HG03520 (cell line): ENCODE data around the gene TSPAN8.
"Not testable (repeated sequence)": the region's sequence is repeated elsewhere in the genome, so short reads cannot be mapped to it uniquely, and the experiment has no call there.

Source experiments
- ATAC-seq: cut with Tn5 transposase; IDR thresholded peaks from one replicate; pipeline ENCODE4 v1.9.1; 2021; ENCODE audit warnings: mild to moderate bottlenecking, moderate library complexity; ENCODE audit not compliant: unreplicated experiment

TSPAN8 gene

DNA sequence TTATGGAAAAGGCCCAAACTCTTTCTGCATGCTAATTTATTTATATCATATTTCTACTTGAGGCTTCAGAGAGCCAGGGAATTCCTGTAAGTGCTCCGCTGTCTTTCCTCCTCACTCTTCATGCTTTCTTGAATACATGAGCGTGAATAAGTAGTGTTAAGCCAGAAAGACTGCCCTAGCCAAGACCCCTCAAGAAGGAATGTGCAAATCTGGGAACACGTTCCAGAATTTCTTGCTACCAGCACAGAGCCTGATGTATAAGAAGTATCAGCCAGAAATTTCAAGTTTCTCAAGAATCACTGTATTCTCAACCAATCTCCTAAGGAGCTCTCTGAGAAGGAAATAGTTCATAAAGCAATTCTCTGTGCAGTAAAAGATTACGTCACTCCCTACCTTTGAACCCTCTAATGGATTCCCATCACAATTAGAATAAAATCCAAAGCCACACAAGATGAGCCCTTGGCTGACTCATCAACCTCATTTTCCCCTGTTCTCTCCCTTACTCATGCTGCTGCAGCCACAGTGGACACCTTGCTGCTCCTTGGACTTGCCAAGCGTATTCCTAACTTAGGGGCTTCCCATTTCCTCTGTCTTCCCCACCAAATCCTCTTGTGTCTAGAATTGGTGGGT lies 6.9 kb upstream of the TSPAN8 start:
- ATAC-seq, result no peak

DNA sequence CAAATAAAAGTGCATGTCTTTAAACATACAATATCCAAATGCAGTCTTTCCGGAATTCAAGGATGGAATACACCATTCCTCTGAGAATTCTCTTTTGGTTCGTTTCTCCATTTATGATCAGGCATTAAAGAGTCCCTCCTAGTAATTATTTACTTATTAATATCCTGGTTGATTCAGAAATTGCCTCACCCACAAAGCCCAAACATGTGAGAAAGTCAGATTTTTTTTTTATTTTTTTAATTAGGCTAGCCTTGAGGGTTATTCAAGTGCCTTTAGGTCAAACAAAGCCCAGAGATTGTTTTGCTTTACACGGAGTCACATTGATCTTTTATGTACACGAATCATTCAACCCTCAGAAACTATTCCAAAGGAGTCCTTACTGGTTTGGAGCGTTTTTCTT lies 6.4 kb upstream of the TSPAN8 start:
- no peak for ATAC-seq

DNA sequence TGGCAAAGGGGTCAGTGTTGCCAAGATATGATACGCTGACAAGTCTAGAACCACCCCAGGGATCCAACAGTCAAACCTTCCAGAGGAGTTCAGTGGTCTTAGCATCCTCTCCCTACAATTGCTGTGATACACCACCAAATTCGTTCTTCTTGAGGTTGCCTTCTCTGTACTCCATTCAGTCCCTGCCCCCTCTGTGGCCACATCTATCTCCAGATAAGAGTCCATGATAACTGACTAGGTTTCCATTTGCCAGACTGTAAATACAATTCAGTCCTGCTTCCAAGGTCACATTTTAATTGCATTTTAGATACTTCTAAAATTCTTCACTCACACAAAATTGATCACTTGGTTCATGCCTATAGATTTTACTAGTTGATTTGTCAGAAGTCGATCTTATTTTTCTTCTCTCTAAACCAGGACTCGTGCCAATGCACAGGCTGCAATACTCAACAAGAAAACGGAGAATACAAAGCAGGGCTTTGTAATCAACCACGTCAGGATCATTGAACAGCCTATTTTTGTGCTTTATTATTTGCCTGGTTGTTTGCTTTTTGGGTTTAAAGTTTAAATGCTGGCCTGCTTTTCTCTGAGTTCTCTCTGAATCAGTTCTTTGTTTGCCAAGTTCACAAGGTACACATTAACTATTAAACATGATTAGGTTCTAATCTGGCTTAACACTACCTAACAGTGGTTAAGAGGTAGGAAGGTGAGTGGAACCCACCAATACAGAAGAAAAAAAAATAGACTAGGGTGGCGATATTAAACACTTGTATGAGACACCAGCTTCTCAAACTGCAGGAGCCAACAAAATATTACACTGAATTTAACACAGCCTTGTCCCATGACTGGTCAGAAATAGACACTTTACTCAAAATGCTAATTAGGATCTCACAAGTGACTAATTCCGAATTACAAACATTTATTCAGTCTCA lies 5.3 kb upstream of the TSPAN8 start:
- ATAC-seq, result no peak

DNA sequence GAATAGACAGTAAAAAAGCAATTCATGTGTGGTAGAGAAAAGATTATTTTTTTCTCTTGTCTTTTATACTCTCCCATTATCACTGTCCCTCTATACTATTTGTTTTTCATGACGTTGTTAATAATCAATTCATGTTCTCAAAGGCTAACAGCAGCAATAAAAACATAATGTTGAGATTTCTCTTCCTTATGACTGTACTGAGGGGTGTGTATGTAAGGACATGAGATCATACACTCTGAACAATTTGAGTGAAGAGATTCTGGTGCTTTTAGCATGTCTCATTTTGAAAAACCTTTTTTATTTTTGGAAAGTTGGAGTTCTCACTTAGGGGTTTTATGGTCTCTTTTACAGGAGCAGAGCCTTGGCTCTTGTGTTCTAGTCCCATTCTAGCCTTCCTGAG lies 3.8 kb upstream of the TSPAN8 start:
- ATAC-seq, result no peak

DNA sequence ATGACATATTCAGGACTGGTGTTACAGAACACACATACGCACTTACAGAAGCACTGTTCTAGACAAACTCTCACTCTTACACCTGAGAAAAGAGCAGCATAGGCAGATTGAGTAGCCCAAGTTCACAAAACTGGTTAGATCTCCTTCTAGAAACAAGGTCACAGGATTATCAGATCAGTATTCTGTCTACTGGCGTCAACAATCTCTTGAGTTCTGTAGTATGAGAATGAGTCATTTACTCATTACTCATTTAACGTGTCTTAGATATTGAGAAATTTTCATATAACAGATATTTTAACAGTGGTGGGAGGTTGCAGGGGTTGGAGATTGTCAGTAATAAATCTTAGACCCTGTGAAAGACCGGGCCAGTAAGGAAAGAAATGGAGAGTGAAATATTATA lies 2.8 kb upstream of the TSPAN8 start:
- ATAC-seq, result no peak

DNA sequence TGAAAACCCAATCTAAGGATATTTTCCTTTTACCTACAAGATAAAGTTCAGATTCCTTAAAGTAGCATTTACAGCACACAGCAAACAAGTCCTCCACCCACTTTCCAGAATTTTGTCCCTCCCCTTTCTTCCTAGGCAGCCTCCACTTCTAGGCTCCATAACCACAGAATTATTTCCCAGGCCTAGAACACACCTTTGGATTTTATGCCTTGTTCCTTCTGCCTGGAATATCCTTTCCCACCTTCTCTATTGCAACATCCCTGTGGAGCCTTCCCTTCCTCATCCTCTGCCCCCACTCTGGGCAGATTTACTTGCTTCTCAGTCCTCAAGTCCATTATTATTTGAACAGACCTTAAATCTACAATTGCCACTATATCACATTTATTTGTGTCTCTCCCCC lies 2.1 kb upstream of the TSPAN8 start:
- ATAC-seq, result no peak

DNA sequence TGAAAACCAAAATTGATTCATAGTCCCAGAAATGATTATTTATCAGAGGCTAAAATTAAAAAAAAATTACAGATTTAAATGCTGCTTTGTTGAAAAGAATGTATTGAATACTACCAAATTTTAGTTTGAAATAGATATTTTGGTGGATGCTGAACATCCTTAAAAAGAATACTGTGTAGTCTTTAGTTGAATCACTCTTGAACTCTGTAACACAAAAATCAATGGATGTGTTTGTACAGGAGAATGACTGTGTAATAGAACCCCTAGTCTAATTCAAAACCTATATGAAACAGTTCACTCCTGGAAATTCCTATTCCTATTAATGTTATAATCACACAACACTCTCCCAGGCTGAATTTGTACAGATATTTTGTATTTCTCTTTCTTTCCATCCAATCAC lies 1.5 kb upstream of the TSPAN8 start:
- no peak for ATAC-seq

DNA sequence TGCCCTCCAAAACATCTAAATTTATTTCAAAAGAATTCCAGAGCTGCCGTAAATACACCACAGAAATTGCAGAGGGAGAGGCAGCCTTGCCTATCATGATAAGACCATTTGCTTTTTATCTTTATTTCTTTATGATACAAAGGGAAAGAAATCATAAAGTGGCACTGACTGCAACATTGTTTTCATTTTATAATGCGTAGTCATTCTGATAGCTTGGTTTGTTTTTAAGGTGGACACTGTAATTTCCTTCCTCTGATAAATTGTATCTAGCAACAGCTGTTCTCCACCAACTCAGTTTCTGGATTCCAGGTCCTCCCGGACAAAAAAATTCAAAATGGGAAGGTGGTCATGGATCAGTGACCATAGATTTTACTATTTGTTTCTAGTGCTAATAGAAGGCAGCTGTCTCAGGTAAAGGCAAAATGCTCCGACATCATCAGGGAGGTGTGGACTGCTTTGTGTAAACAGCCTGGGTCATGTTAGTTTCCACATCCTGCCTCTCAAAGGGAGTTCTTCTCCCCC lies 623 bp upstream of the TSPAN8 start:
- ATAC-seq, result no peak

DNA sequence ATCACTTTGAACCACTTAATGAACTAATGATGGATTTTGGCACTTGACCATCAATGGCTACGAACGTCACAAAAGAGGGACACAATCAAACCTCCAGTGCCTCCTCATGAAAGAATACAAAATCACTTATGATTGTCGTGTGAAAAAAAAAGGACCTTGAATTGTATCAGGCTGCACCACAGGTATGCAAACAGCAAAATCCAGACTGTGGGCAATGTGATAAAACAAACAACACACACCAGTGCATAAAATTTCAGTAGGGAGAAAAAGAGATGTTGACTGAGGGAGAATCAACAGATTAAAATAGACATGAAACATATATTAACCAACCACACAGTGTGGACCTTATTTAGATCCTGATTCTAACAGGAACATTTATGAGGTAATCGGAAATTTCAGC lies 2.6 kb downstream of the TSPAN8 start:
- no peak for ATAC-seq

DNA sequence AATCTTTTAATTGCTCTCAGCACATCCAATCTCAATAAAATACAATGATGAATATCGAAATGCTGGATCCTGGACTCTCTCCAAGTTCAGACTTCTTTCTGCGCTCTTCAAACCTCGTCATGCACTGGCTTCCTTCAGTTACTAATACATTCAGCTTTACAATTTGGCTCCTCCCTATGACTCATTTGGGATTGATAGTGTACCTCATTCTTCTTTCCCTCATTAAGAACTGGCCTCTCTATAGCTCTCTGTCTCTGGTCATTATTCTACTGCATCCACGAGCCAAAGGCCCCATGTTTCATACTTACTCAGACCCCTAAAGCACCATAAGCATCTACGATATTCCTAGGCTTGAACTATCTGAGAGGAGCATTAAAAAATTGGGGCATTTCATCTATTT lies 4.9 kb downstream of the TSPAN8 start:
- no peak for ATAC-seq

DNA sequence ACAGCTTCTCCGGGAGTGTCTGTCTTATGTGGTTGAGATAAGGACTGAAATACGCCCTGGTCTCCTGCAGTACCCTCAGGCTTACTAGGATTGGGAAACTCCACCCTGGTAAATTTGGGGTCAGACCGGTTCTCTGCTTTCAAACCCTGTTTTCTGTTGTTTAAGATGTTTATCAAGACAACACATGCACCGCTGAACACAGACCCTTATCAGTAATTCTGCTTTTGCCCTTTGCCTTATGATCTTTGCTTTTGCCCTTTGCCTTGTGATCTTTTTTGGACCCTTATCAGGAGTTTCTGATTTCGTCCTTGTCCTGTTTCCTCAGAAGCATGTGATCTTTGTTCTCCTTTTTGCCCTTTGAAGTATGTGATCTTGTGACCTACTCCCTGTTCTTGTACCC lies 7.8 kb downstream of the TSPAN8 start:
- not testable (repeated sequence) for ATAC-seq

DNA sequence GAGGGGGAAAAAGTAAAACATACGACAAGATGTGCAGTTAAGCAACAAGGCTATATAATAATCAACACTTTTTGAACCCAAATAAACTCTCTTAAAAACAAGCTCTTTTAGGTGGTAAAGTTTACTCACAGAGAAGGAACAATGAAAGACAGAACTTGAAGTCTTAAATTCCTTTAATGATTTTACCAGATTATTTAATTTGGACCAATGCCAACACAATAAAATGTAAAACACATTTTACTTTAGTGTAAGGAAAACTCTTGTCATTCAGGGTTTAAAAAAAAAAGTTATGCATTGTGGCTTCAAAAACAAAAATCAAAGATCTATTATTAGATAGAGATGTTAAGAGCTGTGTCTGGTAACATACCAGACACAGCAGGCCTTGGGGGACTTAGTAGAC lies 13.1 kb downstream of the TSPAN8 start:
- ATAC-seq, result no peak

DNA sequence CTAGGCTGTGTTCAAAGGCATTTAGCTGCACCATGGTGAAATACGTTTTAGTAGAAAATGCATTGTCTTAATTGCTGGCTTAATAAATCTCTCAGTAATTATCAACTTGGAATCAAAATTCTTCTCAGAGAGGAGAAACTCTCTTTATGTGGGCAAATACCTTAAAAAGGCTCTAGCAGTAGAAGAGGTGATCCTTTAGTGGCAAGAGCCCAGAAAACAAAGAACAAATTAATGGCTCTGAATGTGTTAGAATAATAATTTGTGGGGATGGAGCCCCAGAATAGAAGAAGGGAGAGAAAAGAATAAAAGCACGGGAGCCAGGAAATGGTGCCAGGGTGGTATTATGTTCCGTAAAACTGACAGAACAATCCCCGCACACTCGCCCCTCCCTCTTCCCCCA lies 14.8 kb downstream of the TSPAN8 start:
- no peak for ATAC-seq

DNA sequence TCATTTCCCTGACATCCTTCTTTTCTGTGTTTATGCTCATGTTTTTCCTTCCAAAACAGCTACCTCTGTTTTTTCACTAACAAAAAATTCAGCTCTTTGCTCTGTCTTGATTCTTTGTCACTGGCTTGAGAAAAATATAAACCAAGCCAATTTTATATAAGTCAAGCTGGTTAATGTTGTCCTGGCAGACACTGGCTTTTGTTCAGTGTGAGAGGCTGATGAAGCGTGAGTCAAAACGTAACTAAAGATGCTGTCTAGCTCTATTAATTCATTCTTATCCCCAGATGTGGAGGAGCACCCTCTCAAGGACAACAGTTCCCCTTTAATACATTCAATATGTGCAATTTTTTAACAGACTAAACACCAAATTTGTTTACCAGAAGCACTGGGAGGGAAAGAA lies 15.8 kb downstream of the TSPAN8 start:
- ATAC-seq, result no peak

DNA sequence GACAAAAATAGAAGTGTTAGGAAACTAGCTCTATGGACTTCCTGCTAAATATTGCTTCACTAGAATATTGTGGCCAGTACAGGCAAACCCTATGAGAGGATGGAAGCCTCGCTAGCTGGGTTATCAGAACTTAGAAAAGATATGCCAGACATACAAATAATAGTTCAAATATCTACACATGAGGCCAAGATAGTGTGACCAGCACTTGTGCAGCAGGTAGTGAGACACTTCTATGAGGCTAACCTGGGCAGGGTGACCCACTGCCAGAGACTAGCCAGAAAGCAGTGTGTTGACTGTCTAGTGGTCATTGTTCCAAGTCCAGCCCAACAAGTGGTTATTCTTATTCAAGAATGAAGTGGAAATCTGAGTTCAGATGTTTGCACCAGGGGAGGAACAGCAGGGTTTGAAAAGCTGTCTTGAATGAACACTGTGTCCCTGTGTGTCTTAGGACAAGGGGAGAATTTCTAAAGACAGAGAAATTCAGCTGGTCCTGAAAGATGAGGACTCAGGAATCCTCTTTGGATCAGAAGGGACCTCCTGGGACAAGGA lies 16.3 kb downstream of the TSPAN8 start:
- ATAC-seq, result no peak

DNA sequence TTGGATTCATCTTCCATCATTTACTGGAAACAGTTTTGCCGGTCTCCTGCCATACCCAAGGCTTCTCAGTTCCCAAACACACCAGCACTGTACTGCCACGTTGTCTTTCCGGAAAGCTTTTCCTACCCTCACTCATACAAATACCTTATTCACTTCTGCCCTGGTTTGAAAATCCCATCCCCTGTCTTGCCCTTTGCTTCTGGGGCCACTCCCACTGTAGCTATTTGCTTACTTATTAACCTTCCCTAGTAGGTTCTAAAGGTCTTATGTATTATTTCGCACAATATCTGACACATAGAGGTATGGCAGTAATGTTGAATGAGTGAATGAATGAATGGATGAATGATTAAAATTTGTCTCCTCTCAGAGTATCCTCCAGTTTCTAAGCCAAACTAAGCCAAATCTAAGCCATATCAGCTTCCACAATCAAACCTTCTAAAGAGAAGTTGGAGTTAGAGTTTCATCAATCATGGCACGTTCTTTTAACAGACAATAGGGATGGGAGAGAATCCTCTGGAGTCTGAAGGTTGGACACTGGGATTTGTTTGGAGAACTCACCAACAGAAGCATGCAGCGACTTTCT lies 18.6 kb downstream of the TSPAN8 start:
- no peak for ATAC-seq

DNA sequence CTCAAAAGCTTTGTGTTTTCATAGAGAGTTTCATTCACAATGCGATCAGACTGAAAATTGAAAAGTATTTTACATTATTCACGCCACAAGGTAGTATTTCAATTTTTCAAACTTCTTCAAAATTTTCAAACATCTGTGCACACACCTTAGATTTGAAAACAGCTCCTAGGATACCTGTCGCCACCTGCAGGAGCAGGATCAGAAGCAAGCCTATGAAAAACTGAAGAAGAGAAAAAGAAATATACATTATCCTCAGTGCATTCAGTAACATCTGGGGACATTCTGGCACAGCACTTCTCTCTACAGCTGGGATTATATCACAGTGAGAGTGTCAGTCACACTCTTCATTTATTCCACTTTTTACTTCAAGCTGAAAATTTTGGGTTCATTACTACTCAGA lies 19.8 kb downstream of the TSPAN8 start:
- no peak for ATAC-seq

DNA sequence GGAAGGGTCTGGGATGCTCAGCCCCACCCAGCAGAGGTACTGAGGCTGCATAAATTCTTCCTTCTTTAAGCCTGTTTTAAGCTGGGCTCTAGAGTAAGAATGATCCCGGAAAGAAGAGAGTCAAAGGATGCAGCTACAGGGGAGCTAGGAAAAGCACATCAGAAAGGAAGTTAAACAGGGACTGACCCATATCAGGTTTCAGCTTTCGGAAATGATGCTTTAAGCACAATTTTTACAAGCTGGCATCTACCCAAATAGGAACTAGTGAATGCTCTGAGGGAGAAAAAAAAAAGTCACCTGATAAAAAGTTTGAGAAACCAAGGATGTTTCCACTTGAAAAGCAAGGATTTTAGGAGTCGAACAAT lies 22.0 kb downstream of the TSPAN8 start:
- ATAC-seq, result no peak

DNA sequence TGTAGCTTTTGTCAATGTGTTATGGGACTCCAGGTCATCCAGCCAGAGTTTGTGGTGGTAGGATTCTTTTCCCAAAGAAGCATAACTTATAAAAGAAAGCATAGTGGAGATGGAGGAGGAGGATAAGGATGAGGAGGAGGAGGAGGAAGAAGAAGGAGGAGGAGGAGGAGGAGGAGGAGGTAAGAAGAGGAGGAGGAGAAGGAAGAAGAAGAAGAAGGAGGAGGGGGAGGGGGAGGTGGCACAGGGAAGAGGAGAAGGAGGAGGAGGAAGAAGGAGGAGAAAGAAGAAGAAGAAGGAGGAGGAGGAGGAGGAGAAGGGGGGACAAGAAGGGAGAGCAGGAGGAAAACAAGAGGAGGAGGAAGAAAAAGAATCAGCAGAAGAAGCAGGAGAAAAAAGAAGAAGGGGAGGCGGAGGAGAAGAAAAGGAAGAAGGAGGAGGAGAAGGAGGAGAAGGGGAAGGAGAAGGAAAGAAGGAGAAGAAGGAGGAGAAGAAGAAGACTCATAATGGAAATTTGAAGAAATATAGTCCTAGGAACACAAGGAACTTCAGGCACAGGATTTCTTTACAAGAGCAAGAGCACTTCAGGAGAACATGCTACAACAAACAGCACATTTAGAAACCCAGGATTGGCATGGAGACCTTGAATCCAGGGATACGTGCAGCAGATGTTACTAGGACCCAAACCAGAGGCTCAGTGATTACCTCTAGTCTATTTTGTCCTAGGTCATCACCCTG lies 22.6 kb downstream of the TSPAN8 start:
- no peak for ATAC-seq

DNA sequence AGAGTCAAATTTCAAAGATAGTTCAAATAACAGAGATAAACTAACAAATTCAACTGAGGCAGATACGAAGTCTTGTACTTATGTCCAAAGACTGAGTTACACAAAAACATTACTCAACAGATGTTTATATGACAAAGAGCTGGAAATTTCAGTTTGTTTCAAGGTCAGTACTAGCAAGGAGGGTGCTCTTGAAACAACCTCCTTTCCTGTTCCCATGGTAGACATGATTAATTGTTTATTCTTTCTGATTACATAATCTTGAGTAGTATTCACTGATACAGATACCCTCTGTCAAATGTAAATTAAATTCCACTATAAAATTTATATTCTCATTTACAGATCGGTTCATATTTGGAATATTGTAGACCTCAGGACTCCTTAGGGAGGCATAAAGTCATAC lies 23.4 kb downstream of the TSPAN8 start:
- ATAC-seq, result no peak

DNA sequence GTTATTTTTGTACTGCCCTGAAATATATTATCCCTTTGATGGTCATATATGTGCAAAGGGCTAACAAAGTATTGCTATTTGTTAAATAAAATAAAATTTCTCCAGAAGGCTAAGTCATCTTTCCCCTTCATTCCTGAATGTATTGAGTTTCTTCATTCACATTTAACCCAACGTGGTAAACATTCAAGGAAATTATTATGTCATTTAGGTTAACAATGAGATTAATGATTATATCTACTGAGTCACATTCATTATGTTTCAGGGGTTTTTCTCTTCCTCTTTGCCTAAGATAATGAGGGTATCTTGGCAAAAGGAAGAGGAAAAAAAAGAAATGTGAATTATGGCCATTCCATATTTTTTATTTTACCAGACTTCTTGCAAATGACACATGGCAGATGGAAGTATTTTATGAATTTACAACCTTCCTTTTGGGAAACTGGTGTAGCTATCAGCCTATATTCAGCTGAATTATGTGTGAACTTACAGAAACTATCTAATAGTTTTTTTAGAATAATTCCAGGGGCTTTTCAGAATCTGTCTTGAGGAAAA lies 27.2 kb downstream of the TSPAN8 start:
- no peak for ATAC-seq
